GM21390 (cell line): Measurements from ENCODE around the gene DGKE.

Experiments used
- ATAC-seq: cut with Tn5 transposase; IDR thresholded peaks from one replicate; pipeline ENCODE4 v1.9.1; 2021; ENCODE audit not compliant: unreplicated experiment

Gene DGKE

DNA sequence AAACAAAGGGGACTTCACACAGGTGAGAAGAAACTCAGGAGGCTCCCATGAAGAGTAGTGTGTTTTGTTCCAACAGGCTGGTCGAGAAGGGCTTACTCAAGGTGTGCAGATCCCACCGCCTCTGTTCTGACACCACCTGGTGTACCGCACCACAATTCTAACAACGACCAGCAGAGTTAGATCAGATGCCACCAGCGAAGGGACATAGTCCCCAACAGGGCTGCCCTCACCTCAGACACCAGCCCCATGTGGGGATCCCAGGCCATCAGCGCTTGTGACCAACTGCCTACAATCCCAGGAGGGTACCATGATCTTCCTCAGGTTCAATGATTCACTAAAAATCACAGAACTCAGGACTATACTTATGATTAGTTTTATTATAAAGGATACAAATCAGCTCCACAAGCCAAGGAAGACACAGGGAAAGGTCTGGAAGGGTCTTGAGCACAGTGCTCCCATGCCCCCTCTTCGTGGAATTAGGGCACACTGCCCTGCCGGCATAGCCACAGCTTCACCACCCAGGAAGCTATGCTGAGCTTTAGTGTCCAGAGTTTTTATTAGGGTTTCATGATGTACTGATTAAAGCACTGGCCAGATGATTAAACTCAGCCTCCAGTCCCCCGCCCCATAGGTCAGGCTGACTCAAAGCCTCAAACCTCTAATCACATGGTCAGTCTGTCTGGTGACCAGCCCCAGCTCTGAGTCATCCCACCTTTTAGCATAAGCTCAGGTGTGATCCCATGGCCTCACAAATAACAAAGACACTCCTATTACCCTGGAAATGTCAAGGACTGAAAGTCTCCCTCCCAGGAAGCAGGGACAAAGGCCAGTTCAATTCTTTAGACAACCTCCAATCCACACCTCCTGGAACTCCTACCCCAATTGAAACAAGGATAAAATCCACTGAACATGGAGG lies 53.9 kb downstream of the DGKE start:
- ATAC-seq, result no peak

DNA sequence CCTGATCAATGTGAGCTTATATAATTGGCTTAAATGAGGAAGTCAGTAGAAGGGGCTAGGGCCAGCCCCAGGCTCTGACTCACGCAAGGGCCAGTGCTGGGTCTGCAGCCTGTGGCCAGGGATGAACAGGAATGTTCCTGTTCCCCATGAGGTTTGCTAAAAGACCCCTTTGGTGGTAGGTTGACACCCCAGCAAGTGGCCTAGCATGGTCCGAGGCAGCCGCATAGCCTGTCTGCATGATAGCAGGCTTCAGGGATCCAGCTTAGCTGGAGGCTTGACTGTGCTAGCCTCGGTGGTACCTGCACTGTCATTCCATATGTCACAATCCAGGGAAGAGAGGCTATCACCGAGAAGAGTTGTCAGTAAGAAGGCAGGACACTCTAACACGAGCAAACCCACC lies 56.4 kb downstream of the DGKE start:
- ATAC-seq, result no peak

DNA sequence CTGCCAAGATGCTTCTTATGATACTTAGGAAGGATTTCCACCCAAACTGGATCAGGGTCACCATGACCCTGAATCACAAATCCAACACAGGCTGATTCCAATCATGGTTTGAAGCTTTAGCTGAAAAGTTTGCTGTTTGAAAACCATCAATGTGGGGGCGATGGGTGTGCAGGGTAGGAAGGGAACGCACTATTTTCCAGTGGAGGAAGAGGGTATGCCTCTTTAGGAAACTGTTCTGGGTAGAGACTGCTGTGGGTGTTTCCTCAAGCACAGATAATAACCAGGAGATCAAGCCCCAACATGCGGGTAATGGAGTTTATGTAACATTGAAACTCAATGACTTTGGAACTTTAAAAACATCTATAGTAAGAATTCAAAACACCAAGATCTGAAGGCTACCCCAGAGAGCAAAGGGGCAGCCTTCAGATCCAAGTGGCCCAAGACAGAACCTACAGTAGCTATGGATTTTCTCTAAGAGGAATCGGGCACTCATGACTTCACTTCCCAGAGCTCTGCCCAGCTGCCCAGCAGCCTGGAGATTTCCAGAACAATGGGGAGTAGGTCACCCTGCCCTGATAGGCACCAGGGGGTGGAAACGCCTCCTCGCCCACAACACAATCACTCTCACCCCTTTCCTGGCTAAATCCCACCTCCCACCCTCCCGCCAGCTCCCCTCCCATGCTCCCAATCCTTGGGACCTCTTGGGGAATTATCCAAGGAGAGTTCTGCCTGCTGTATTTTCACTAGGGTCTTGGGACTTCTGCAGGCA lies 57.1 kb downstream of the DGKE start:
- no peak for ATAC-seq

DNA sequence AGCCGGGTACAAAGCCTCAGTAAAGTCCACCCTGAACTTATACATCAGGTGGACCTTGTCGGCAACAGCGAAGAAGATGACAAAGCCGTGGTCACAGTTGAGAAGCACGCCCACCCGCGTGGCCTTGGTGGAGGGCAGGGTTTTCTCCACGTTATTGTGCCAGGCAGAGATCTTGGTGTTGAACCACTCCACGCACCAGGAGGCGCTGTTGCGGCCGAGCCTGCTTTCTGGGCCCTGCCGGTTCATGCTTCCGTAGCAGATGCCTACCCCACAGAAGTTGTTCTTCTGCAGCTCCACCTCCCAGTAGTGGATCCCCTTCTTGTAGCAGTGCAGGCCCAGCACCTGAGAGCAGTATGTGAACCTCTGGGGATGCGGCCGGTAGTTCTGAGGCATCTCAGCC lies 57.8 kb downstream of the DGKE start:
- ATAC-seq, result no peak

DNA sequence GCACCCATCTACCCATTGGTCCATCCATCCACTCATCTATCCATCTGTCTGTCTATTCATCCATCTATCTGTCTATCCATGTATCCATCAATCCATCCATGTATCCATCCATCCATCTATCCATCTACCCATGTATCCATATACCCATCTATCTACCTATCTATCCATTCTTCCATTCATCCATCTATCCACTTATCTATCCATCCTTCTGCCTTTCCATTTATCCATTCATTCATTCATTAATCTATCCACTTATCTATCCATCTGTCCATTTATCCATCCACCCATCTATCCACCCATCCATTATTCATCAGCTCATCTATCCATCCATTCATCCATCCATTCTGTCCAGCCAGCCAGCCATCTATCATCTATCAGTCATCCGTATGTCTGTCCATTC lies 58.4 kb downstream of the DGKE start:
- no peak for ATAC-seq

DNA sequence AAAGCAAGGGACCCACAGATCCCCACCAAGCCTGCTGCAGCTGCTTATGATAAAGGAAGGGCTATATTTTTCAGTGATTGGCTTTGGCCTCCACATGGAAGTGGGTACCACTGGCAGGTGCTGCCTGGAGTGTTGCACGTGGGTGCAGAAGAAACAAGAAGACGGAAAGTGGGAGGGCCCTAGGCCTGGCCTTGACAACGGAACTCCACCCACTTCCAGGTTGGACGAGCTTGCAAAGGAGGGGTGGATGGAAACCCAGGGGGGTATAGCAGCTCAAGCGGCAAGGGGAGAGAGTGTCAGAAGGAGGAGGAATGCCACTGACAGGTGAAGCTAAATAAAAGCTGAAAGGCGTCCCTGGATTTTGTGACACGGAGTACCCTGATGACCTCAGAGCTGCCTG lies 59.6 kb downstream of the DGKE start:
- no peak for ATAC-seq

DNA sequence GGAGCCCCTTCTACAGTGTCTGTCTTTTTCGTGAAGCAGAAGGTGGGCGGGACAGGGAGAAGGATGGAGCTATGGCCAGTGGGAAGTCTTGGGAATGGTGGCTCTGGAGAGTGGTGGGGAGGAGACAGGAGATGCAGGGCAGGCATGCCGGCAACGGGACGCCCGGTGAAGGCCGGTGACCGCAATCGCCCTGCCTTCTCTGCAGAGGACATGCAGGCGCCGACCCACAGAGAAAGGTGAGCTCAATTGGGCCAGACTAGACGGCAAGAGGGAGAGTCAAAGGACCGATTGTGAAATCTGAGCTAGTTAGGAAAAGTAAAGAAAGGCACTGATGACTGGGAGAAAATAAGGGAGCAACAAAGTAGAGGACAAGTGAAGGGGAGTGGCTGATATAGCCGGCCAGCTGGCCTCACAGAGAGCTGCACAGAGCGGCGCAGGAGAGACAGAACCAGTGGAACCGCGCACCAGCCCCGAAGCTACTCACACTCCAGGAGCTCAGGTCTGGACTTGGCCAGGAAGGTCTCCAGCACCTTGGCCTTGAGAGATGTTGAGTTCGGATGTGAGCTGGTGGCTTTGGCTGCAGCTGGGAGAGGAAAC lies 61.0 kb downstream of the DGKE start:
- ATAC-seq, result no peak

DNA sequence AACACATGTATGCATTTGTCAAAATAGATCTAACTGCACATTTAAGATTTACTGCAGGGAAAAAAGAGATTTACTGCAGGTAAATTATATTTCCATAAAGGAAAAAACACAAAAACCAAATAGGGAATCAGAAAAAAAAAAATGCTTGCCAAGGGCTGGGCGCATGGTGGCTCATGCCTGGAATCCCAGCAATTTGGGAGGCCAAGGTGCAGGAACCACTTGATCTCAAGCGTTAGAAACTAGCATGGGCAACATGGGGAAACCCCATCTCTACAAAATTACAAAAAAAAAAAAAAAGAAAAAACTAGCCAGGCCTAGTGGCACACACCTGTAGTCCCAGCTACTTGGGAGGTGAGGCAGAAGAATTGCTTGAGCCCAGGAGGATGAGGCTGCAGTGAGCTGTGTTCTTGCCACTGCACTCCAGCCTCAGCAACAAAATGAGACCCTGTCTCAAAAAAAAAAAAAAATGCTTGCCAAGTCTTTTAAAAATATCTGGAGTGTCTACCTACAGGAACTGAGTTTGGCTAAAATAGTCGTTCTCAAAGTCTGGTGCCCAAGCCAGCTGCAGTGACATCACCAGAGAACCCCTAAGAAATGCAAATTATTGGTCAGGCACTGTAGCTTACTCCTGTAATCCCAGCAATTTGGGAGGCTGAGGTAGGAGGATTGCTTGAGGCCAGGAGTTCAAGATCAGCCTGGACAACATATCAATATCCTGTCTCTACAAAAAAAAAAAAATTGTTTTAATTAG lies 62.4 kb downstream of the DGKE start:
- no peak for ATAC-seq

DNA sequence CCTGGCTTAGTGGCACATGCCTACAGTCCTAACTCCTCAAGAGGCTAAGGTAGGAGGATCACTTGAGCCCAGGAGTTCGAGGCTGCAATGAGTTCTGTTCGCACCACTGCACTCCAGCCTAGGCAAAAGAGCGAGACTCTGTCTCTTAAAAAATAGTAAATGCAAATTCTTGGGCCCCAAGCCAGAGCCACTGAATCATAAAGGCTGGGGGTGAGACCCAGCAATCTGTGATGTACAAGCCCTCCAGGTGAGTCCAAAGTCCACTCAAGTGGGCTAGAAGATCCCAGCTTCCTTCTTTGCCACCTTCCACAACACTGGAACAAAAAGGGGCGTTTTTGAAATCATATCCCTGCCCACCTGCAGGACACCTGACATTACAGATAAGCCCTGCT lies 63.0 kb downstream of the DGKE start:
- no peak for ATAC-seq

DNA sequence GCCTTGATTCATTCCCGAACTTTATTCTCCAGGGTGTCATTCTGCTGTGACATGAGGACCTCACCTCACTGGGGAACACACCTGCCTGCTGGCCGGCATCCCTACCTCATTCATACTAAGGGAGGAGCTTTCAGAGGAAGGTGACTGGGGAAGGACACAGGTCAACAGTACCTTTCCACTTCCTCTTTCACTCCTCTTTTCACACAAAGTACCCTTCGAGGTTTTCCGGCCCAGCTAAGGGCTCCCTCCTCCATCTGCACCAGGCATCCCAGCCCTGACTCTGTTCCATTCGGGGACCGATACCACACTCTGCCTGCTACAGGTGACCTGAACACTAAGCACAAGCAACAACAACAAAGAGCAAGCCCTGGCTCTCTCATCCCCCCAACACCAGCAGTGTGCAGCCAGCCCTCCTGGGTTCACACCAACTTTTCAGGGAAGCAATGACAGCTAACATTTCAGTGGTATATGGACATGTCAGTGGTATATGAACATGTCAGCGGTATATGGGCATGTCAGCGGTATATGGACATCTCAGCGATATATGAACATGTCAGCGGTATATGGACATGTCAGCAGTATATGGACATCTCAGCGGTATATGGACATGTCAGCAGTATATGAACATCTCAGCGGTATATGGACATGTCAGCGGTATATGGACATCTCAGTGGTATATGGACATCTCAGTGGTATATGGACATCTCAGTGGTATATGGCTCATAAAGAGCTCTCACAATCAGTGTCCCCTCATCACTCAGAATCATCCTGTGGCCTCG lies 63.9 kb downstream of the DGKE start:
- ATAC-seq, result peak; percentile 69

DNA sequence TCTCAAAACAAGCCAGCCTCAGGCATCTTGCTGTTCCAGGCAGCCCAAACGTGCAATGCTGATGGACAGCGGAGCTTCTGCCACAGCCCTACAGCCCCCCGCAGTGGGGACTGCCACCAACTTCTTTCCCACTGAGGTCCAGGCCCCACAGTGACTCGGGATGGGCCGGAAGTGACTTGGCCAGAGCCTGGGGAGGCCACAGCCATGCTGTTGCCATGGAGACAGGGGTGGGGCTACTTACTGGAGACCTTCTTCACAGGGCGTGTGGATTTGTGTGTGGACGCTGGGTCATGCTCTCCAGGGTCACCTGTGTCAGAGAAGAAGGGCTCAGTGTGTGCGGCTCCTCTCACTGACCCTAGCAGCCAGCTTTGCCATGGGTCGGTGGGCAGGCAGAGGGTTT lies 64.9 kb downstream of the DGKE start:
- no peak for ATAC-seq

DNA sequence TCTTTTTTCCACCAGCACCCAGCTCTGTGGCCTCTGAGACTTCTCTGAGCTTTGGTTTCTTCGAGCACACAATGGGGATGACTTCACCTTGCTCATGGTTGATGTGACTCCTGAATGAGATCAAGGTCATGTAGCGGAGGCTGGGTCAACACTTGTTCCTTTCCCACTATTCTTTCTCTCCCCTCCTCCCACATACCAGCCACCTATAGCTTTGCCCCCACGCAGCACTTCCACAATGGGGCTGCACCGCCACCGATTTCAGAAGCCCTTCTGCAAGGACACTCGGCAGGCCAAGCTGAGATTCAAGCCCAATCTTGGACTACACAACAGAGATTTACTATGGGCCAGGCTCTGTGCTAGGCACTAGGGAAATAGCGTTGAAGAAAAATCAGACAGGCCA lies 65.5 kb downstream of the DGKE start:
- ATAC-seq, result no peak

DNA sequence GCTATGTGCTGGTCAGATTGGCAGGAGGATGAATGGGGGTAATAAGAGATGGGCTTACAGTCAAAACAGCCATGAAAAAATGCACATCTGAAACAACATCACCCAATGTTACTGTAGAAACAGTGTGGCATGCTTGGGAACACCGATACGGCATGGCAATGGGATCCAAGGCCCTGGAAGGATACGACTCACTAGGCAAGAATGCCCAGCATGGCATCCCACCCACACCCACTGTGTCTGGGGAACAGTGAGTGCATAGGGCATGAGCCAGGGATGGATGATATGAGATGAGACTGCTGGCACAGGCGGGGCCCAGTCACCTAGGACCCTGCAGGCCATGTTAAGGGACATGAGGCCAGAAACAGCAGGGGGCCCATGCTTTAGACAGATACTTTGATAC lies 68.4 kb downstream of the DGKE start:
- no peak for ATAC-seq

DNA sequence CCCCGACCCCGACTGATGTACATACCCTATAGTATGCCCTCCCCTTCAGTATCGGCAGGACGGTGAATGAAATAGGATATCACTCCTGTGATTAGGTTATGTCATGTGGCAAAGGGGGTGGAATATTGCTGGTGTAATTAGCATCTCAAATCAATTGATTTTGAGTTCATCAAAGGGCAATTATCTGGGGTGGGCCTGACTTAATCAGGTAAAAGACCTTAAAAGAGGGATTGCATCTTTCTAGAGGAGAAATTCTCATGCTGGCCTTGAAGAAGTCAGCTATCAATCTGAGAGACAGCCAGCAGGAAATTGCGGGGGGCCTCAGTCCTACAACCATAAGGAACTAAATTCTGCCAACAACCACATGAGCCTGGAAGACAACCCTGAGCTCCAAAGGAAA lies 69.6 kb downstream of the DGKE start:
- ATAC-seq, result no peak

DNA sequence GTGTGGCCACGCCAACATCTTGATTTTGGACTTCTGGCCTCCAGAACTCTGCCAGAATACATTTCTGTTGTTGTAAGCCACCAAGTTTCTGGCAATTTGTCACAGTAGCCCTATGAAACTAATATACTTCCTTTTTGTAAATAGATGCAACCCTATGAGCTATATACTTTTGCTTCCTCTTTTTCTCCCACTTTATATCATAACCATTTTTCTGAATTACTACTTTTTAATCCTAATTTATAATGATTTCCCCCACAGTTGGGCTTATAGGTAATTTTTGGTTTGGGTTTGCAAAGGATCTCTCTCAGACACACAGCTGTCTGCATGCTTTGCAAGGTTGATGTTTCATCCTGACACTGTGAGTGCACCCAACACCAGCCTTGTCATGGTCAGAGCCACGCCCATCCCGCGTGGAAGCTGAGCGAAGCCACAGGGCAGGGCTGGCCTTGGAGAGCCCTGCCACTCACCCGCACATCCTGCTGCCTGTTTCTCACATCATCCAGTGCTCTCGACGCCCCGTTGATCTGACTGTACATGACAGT lies 74.1 kb downstream of the DGKE start:
- ATAC-seq, result peak; percentile 85

DNA sequence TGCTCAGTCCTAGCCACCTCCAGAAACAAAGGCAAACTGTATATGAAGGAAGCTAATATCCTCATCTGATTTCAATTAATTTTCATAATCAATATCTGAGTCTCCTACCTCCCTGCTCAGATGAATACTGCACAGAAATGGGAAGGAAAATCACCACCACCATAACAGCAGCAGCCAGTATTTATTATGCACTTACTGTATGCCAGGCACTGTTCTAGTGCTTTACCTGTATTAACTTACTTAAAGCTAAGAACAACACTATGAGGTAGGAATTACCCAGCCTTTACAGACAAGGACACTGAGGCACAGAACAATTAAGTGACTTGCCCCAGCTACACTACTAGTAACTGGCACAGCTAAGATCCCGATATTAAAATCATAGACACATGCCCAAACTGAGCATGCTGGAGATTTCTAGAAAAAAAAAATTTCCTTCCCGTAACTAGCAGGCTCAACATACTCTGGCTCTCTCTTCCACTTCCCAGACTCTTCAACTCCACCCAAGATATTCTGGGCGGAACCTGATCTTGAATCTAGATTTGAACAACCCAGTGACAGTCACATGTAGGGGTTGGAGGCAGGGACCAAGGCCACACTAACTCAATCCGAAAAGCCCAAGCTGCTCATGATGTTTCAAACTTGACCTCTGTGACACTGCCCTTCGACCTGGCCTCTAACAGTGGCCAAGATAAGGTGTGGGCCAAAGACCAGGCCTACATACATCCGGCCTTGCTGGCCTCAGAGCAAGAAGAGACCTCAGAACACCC lies 76.0 kb downstream of the DGKE start:
- ATAC-seq, result no peak

DNA sequence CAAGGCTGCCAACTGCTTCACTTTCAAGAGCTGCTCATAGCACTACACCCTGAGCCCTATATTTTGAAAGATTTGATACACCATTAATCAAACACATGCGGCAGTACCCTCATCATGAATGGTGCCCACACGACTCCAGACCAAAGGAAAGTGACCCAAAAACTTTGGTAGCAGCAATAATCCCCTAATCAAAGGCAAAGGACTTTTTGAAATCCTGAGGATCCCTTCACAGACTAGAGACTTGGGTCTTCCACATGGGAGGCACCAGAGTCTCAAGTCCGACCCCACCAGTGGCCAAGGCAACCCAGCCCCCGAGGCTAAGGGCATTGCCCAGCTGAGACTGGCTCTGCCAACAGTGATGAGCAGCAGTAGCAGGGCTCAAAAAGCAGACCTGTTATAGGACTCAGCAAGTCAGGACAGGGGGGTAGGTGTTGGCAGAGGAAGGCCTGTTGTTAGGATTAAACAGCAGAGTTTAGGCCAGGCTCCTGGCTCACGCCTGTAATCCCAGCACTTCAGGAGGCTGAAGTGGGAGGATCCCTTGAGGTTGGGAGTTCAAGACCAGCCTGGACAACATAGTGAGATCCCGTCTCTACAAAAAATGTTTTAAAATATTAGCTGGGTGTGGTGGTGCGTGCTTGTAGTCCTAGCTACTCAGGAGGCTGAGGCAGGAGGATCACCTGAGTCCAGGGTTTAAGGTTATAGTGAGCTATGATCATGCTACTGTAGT lies 76.7 kb downstream of the DGKE start:
- no peak for ATAC-seq

DNA sequence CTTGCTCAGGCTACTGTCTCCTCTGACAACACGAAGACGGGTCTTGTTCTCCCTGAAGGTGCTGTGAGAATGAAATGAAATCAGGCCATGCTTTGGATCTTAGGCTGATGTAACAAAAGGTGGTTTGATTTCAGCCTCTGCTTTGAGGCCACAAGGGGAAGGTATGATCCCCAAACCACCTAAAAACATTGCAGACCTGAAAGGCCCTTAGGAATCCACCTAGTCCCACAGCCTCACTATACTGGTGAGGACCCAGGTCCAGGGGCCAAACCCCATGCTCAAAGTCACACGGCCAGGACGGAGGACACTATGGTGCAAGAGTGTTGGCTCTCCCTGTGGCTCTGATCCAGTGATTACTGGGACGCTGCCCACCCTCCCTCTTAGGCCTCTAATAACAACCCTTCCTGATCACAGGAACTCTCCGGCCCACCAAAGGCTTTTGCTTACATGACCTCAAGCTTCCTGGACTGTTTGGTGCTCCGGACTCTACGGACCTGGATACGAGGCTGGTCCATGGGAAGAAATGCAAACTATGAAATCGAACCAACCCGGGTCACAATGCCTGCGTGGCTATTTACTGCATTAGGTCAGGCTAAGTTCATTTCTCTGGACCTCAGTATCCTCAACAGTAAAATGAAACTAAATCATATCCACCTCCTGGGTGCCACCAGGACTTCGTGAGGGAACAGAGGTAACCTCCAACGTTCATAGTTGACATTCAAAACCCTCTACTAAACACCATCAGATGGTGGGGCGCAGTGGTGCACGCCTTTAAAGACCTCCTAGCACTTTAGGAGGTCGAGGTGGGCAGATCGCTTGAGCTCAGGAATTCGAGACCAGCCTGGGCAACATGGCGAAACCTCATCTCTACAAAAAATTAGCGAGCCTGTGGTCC lies 78.4 kb downstream of the DGKE start:
- ATAC-seq, result no peak
